GM12875 (cell line): ENCODE results near the gene GRIP1.

Experiments
- H3K4me3 ChIP-seq: one replicate; pipeline ENCODE4 v1.5.1; 2011; ENCODE audit warnings: low read depth, low read length, control low read depth
- CTCF ChIP-seq: IDR thresholded peaks from 2 replicates; pipeline ENCODE4 v1.5.1; 2011; ENCODE audit warnings: low read depth, mild to moderate bottlenecking, control low read depth, inconsistent platforms, low read length, moderate library complexity, borderline replicate concordance; ENCODE audit not compliant: insufficient read depth

Gene GRIP1

DNA sequence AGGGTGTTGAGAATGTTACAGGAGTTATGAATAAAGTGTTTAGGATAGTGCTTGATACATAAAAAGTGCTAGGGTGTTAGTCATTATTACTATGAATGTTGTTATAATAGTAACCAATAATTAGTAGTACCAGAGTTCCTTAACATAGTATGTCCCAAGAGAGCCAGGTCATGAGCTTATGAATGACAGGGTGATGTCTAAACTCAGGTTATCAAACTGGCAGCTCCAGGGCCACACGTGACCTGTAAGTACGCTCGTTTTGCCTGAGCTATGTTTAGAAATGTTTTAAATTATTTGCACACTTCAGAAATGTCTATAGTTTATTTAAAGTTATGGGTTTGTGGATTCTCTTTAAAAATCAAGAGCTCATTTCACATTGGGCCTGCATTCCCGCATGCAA lies 14.1 kb upstream of the GRIP1 start:
- TF ChIP-seq CTCF = no peak
- no peak overlapping the region for H3K4me3 ChIP-seq

DNA sequence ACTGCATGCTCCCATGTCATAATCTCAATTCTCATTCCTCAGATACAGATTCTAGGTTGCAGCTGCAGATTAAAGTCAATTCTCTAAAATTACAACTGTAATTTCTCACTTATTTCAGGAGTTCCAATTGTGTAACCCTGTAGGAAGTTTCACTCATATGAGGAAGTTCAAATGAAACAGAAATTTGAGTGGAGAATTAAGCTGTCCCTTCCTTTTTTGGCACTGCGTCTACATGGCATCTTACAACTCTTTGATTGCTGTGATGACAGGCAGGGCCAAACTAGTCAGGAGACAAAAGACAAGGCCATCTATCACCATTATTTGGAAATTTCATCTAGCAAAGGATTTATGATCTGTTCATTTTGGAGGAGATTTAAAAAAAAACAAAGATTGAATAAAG lies 13.3 kb upstream of the GRIP1 start:
- TF ChIP-seq CTCF = no peak
- no peak overlapping the region for H3K4me3 ChIP-seq

GRCh38 chr12:66688846-66689439 lies 10.1 kb upstream of the GRIP1 start:
- H3K4me3 ChIP-seq = no peak overlapping the region
- peak; percentile 73 for TF ChIP-seq CTCF

DNA sequence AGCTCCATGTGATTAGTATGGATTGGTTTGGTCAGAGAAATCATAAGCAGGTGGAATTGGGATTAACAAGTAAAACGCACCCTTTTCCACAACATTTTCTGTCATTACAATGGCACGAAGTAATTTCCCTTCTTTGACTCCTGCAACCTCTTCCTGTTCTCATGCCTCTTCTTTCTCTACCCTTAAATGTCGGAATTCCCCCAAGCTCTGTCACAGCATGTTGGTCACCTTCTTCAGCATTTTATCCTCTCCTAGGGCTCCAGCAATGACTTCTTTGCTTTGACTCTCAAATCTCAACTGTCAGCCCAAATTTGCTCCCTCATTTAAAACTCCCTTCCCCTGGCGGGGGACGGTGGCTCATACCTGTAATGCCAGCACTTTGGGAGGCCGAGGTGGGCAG lies 5.3 kb upstream of the GRIP1 start:
- no peak for TF ChIP-seq CTCF
- H3K4me3 ChIP-seq = no peak overlapping the region

GRCh38 chr12:66683822-66684221 lies 4.9 kb upstream of the GRIP1 start:
- H3K4me3 ChIP-seq = no peak overlapping the region
- TF ChIP-seq CTCF = no peak

GRCh38 chr12:66683073-66683472 lies 4.2 kb upstream of the GRIP1 start:
- no peak overlapping the region for H3K4me3 ChIP-seq
- no peak for TF ChIP-seq CTCF

GRCh38 chr12:66679461-66680084 lies 697 bp upstream of the GRIP1 start:
- TF ChIP-seq CTCF = no peak
- no peak overlapping the region for H3K4me3 ChIP-seq
